Suppressor macrophage (primary cell): Measurements from ENCODE around the gene NDUFV2.
A peak's percentile ranks its signal among the peaks of the same experiment; 100 is the strongest.

Experiments
- DNase-seq, 4 experiments: peaks; one replicate each; pipeline ENCODE4 v3.0.0-alpha.2; 2020 to 2022

Gene NDUFV2

DNA sequence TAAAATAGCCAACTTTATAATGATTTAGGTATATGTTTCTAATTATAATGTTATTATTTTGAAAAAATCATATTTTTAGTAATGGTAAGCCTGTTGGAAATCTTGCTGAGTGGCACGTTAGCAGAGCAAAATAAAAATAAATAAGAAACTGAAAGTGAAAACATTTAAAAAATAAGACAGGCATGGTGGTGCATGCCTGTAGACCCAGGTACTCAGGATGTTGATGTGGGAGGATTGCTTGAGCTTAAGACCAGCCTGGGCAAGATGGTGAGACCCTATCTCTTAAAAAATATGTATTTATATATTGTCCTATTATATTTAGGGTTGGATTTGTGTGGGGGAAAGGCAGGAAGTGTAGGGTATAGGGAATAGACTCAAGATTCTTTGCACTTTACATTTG is 18.3 kb downstream of the NDUFV2 start:
- DNase-seq = no peak

DNA sequence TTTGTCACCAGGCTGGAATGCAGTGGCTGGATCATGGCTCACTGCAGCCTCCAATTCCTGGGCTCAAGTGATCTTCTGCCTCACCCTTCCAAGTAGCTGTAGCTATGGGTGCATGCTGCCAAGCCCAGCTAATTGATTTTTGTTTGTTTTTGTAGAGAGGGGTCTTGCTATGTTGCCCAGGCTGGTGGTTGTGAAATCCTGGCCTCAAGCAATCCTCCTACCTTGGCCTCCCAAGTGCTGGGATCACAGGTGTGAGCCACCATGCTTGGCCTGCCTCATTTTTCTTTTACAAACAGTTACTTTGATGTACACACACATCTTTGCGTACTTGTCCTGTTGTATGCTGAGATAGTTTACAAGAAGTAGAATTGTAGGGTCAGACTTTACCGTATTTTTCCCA is 21.0 kb downstream of the NDUFV2 start:
- no peak for DNase-seq

DNA sequence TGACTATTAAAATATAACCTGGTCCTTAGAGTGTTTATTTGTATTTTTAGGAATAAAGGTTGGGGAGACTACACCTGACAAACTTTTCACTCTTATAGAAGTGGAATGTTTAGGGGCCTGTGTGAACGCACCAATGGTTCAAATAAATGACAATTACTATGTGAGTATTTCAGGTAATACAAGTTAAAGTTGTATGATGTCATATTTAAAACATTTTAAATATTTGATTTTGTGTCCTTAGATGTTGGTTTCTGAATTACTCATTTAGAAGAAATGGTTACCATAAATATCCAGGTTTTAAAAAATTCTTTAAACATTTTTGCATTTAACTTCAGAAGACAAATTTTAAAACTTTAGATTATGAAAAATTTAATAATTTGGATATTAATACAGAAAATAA is 22.3 kb downstream of the NDUFV2 start:
- no peak for DNase-seq

DNA sequence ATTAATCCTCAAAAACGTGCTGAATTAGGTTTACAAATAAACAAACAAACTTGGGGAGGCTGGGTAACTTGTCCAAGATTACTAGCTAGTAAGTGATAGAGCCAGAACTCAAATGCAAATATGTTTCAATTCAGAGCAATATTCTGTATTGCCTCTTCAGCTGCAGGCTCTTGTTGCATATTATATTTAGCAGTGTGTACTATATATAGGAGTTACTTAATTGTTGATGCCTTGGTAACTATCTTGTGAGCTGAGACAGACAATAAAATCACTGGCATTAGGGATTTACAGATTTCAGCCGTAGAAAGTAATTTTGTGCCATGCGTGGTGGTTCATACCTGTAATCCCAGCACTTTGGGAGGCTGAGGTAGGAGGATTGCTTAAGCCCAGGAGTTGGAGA is 23.8 kb downstream of the NDUFV2 start:
- no peak for DNase-seq

DNA sequence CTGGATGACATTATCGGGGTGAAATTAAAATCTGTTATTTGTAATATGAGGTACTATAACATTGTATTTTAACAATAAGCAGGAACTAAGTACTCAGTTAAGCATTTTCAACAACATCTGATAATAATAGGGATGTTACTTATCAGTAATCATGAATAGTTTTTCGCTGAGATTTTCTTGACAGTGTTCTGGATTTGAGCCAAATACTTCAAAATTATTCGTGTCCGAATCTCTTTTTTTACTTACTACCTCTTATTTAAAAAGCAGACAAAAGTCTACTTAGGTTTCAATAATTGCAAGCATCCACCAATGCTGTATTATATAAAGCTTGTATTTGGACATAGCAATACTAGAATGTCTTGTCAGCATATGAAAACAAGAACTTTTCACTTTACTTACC is 27.7 kb downstream of the NDUFV2 start:
- no peak for DNase-seq

DNA sequence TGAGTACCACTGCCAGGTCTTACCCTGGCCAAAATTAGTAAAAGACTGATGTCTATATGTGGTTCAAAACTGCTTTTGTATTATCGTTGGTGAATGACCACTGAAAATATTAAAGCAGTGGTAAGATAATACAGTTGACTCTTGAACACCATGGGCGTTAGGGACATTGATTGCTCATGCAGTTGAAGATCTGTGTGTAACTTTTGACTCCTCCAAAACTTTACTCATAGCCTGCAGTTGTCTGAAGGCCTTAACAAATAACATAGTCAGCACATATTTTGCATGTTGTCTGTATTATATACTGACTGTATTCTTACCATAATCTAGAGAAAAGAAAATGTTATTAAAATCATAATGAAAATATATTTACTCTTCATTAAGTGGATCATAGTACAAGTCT is 28.3 kb downstream of the NDUFV2 start:
- no peak for DNase-seq

DNA sequence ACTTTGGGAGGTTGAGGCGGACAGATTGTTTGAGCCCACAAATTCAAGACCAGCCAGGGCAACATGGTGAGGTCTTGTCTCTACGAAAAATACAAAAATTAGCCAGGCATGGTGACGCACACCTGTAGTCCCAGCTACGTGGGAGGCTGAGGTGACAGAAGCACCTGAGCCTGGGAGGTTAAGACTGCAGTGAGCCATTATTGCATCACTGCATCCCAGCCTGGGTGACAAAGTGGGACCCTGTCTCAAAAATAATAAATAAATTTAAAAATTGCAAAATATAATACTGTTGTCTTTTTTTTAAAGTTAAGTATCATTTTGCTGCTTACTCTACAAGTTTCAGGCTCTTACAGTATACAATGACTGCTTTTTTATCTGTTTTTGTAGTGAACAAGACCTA is 30.1 kb downstream of the NDUFV2 start:
- DNase-seq = no peak

DNA sequence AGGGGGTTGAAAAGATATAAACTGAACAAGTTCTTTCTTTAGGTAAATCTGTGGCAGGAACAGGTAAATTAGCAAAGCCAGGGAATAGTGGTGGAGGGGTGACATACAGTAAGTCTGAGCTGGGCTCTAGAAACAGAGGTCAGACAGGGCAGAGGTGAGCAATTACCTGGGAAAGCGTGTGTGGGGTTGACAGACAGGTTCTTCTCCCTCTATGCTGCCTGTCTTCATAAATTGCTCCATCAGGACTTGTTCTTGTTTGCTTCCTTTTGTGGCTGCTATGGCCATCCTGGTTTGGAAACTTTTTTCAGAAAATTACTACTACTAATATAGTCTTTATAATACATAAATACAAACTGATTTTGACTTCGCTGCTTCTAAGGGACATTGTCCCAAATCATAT is 30.7 kb downstream of the NDUFV2 start:
- DNase-seq = no peak

- DNase-seq = no peak
Observed at GRCh38 chr18:9135081-9135911, 32.8 kb downstream of the NDUFV2 start.

DNA sequence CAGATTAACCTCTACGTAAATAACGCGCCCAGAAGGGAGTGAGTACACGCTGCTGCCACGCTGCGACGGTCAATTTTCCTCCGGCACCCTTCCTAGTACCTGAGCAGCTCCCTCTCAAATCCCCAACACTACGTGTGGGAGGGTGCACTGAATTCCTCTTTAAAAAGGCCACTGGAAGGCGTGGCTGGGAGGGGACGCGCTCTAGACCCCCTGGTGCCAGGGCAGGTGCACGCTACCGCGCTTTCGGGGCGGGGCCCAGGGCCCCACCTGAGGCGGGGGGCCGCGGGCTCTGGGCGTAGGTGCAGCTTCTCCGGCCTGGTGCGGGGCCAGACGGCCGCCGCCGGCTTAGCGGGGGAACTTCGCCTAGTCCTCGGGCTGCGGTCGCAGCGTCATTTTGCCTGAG is 33.4 kb downstream of the NDUFV2 start:
- peak in 1 of 4 experiments; percentile 9 for DNase-seq

DNA sequence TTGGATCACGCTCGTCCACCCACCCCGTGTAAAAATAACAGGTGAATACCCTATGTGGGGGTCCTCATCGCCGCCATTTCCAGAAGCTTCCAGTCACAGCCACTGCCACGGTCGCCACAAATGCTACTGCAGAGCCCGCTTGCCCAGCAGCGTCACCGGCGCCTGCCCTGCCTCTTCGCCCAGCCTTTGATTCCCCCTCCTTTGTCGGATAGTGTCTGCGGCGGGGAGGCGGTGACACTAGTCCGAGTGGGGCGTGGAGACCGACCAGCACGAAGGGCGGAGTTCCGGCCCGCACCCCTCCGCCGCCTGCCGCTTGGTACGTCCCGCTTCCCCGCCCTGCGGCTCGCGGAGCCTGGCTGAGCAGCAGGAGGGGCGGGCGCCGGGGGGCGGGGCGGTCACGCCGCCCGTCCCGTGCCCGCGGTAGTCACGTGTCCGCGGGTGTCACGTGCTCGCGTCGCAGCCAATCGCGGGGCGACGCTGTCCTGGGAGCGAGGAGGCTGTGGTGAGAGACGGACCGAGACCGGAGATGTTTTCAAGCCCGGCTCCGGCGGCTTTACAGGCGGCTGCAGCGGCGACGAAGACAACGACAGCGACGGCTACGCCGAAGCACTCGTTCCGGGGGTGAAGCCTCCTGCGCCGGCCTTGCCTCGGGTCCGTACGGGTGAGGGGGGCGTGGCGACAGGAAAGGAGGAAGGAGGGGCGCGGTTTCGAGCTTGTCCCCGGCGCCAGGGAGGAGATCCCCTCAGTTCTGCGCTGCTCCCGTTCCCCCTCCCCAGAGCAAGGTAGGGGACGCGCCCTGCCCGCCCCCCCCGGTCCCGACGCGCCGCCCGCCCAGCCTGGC is 34.0 kb downstream of the NDUFV2 start, which contains the start of gene ANKRD12:
Gene ANKRD12 (plus strand): TSS at position 467 of the 841 bp plus-strand sequence. CDS start 45,652 bp downstream, outside the sequence.
- DNase-seq = peak; percentile 99

GRCh38 chr18:9137168-9138066 is 34.9 kb downstream of the NDUFV2 start:
- peak; percentile 83 to 94 (median 90) for DNase-seq

GRCh38 chr18:9139400-9140039 is 37.0 kb downstream of the NDUFV2 start:
- DNase-seq = no peak

DNA sequence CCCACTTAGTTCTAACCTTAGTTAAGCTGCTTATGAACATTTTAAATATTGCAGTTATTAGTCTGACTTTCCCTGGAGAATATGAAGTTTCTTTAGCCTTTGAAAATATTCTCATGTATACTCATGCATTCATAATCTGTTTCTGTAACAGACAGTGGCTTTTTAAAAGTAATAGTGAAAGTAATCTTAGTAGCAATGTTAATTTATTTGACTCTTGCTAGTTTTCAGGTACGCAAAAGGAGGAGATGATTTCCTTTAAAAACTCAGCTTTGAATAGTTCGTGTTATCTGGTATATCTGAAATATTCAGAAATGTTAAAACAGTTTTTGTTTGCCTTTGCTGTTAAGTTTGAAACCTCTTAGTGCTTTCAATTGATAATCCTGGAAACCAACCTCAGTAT is 37.9 kb downstream of the NDUFV2 start:
- DNase-seq = no peak

DNA sequence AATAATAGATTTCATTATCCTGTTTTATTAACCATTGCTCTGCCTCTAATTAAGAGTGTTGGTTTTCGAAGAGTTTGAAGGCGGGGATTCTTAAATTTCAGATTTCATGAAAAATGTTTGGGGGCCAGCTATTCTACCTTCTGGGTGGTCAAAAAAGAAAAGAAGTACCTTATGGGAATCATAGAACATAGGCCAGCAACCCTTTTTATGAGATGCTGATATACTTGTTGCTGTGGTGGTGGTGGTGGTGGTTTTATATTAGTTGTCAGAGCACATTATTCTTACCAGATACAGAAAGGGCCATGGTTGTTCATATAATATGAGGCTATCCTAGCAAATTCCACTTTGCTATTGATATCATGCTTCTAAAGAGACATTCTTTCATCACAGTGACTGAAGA is 38.5 kb downstream of the NDUFV2 start:
- no peak for DNase-seq

DNA sequence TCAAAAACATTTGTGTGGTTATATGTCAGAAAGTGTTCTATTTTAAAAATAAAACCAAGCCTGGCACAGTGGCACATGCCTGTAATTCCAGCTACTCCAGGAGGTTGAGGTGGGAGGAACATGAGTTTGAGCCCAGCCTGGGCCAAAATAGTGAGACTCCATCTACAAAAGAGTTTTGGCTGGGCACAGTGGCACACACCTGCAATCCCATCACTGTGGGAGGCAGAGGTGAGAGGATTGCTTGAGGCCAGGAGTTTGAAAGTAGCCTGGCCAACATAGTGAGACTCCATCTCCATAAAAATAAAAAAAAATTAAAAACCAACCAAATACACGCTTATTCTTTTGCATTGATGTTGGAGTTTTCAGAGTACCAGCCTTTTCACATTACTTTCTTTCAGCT is 43.7 kb downstream of the NDUFV2 start:
- DNase-seq = no peak

- peak; percentile 43 to 74 (median 64) for DNase-seq
Observed at GRCh38 chr18:9147440-9148202, 45.1 kb downstream of the NDUFV2 start.

- DNase-seq = no peak
Observed at GRCh38 chr18:9148203-9148552, 45.7 kb downstream of the NDUFV2 start.

- no peak for DNase-seq
Observed at GRCh38 chr18:9150121-9150520, 47.6 kb downstream of the NDUFV2 start.

- no peak for DNase-seq
Observed at GRCh38 chr18:9153256-9153655, 50.8 kb downstream of the NDUFV2 start.

DNA sequence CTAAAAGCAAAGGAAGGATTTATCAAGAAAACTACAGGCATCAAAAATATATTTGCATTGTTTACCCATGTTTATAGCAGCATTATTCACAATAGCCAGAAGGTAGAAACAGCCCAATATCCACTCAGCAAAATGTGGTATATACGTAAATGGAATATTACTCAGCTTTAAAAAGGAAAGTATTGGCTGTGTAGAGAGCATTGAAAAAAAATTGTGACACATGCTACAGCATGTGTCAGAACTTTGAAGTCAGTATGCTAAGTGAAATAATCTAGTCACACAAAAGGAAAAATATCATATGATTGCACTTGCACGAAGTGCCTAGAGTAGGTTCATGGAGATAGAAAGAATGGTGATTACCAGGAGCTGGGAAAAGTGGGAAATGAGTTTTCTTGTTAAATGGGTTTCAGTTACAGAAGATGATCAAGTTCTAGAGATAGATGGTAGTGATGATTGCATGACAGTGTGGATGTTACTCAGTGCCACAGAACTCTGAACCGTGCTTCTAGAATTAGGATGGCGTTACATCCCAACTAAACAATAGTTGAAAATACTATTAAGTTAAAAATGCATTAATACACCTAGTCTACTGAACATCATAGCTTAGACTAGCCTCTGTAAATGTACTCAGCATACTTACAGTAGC is 54.2 kb downstream of the NDUFV2 start:
- no peak for DNase-seq
